Endothelial cell of umbilical vein (primary cell): ENCODE measurements around the gene OR5C1. TPM values are rescaled to one million over a fixed set of nuclear protein-coding genes. Genes with fewer than 3 reads are reported as not detected.

Source experiments
- BruUV-seq: library from RNA; stranded (reverse); fragments of 400-500 nt; replicated peaks from 2 replicates; lab custom pipeline; 2021; lab: Mats Ljungman, UMichigan
- CTCF ChIA-PET: fragments of 300-600, 350-600 bp; sonication (Branson Sonifier 250); formaldehyde crosslinking; loops from one replicate; lab custom pipeline; 2021; ENCODE audit warnings: antibody characterized with exemption, inconsistent platforms; lab: Charles Lee
- POLR2A ChIA-PET: fragments of 300-600, 350-600 bp; sonication (Branson Sonifier 250); formaldehyde crosslinking; loops from one replicate; lab custom pipeline; 2021; ENCODE audit warnings: antibody characterized with exemption, inconsistent platforms; lab: Charles Lee
- DNase-seq: peaks from one replicate; pipeline ENCODE4 v3.0.0-alpha.2; 2011; ENCODE audit warnings: low read depth, low spot score
- FAIRE-seq: peaks from 2 replicates; lab custom pipeline; 2011; peaks lifted over from hg19 to GRCh38; lab: Jason Lieb, UNC
- H2AFZ ChIP-seq: 2 replicates; pipeline ENCODE4 v1.6.0; 2012; ENCODE audit warnings: low read depth, low read length, control low read depth, inconsistent platforms
- H3K27ac ChIP-seq: 2 replicates; pipeline ENCODE4 v1.5.1; 2011; ENCODE audit warnings: low read depth, mild to moderate bottlenecking, control low read depth, low read length, moderate library complexity; ENCODE audit not compliant: insufficient read depth
- H3K27me3 ChIP-seq, 2 experiments: 2 replicates each; pipeline versions ENCODE4 v1.6.0 to v1.6.1; 2011; ENCODE audit warnings: low read length in 2 of 2, mixed read lengths in 1 of 2; ENCODE audit not compliant: control insufficient read depth in 2 of 2, insufficient read depth in 2 of 2
- H3K36me3 ChIP-seq, 2 experiments: 2 replicates in 1 of 2; 3 replicates in 1 of 2; pipeline ENCODE4 v1.5.1; 2011; ENCODE audit warnings: low read length in 2 of 2, mild to moderate bottlenecking in 1 of 2, moderate library complexity in 1 of 2; ENCODE audit not compliant: control insufficient read depth in 2 of 2, insufficient read depth in 2 of 2; ENCODE audit errors: extremely low read depth in 1 of 2
- H3K4me1 ChIP-seq: 3 replicates; pipeline ENCODE4 v1.5.1; 2011; ENCODE audit warnings: mild to moderate bottlenecking, low read length; ENCODE audit not compliant: control insufficient read depth, insufficient read depth; ENCODE audit errors: extremely low read depth
- H3K4me2 ChIP-seq: 2 replicates; pipeline ENCODE4 v1.6.1; 2011; ENCODE audit warnings: low read length, control low read depth, mixed read lengths; ENCODE audit not compliant: insufficient read depth
- H3K4me3 ChIP-seq, 3 experiments: fragments of 200-600 bp in 1 of 3; sonication (generic), shearing (Covaris generic) in 1 of 3; replicated peaks in 1 of 3; 2 replicates each; pipeline ENCODE4 v1.5.1; 2011 to 2016; ENCODE audit warnings: control low read depth in 3 of 3, low read length in 3 of 3, mild to moderate bottlenecking in 2 of 3, inconsistent platforms in 1 of 3, low read depth in 1 of 3, moderate library complexity in 1 of 3; ENCODE audit not compliant: insufficient read depth in 1 of 3
- H3K79me2 ChIP-seq: 2 replicates; pipeline ENCODE4 v1.6.0; 2012; ENCODE audit warnings: low read length, inconsistent platforms; ENCODE audit not compliant: control insufficient read depth, insufficient read depth
- H3K9ac ChIP-seq: replicated peaks from 2 replicates; pipeline ENCODE3; 2011; ENCODE audit warnings: low read length, control low read depth; ENCODE audit not compliant: insufficient read depth; ENCODE audit errors: extremely low read depth
- H3K9me1 ChIP-seq: replicated peaks from 3 replicates; pipeline ENCODE4 v1.6.0; 2011; ENCODE audit warnings: mild to moderate bottlenecking, low read length; ENCODE audit not compliant: control insufficient read depth, insufficient read depth; ENCODE audit errors: extremely low read depth
- H3K9me3 ChIP-seq: replicated peaks from 2 replicates; pipeline ENCODE4 v1.5.1; 2012; ENCODE audit warnings: low read length, inconsistent platforms; ENCODE audit not compliant: control insufficient read depth, insufficient read depth
- H4K20me1 ChIP-seq: replicated peaks from 2 replicates; pipeline ENCODE3; 2011; ENCODE audit warnings: mild to moderate bottlenecking, low read length; ENCODE audit not compliant: control insufficient read depth, insufficient read depth; ENCODE audit errors: extremely low read depth
- CTCF ChIP-seq, 2 donors: IDR thresholded peaks; 1 replicate in 1 of 2; 2 replicates in 1 of 2; pipeline ENCODE4 v1.5.1; 2011; ENCODE audit warnings: low read length in 2 of 2, mild to moderate bottlenecking in 2 of 2, moderate library complexity in 2 of 2, control low read depth in 1 of 2, inconsistent platforms in 1 of 2, low read depth in 1 of 2; ENCODE audit not compliant: insufficient read depth in 1 of 2; ENCODE audit errors: extremely low read depth in 1 of 2
- EZH2 ChIP-seq: IDR thresholded peaks from 2 replicates; pipeline ENCODE4 v1.6.1; 2012; ENCODE audit warnings: borderline replicate concordance, low read depth, mild to moderate bottlenecking, moderate library complexity, low read length, inconsistent platforms; ENCODE audit not compliant: severe bottlenecking
- FOS ChIP-seq: IDR thresholded peaks from 2 replicates; pipeline ENCODE4 v1.6.1; 2011; ENCODE audit warnings: mild to moderate bottlenecking, low read length, moderate library complexity, borderline replicate concordance; ENCODE audit not compliant: insufficient read depth
- GATA2 ChIP-seq: IDR thresholded peaks from 2 replicates; pipeline ENCODE4 v1.7.0; 2011; ENCODE audit warnings: low read depth, mild to moderate bottlenecking, moderate library complexity, mixed read lengths, low read length; ENCODE audit not compliant: insufficient read length, insufficient read depth
- JUN ChIP-seq: IDR thresholded peaks from 2 replicates; pipeline ENCODE4 v1.6.1; 2011; ENCODE audit warnings: borderline replicate concordance, low read depth; ENCODE audit not compliant: insufficient read length, insufficient read depth
- MYC ChIP-seq: IDR thresholded peaks from one replicate; pipeline ENCODE4 v1.6.1; 2011; ENCODE audit warnings: mild to moderate bottlenecking, low read depth, low read length
- POLR2A ChIP-seq: IDR thresholded peaks from 2 replicates; pipeline ENCODE4 v1.6.1; 2012; ENCODE audit warnings: low read depth, mild to moderate bottlenecking, control low read depth, low read length
- POLR2AphosphoS5 ChIP-seq: IDR thresholded peaks from 2 replicates; pipeline ENCODE4 v1.6.1; 2012; ENCODE audit warnings: low read depth, mild to moderate bottlenecking, control low read depth, low read length, moderate library complexity; ENCODE audit not compliant: insufficient read depth
- dilution Hi-C: fragments of 300-500 bp; cut with MboI; formaldehyde crosslinking; loops from one replicate; pipeline ENCODE4 v1.15.0; 2019; ENCODE audit warnings: low sequenced_read_pairs; ENCODE audit not compliant: extremely low pct_ligation_motif_present
- intact Hi-C: fragments of 100-400 bp; cut with micrococcal nuclease; formaldehyde crosslinking; loops from one replicate; pipeline ENCODE4 v1.10.0; 2022
- polyA plus RNA-seq, 4 experiments: library from polyadenylated mRNA; depleted of rRNA in 3 of 4; stranded (reverse) in 3 of 4; unstranded in 1 of 4; fragments of >200 nt; gene quantifications; 2 replicates each; pipeline versions ENCODE4 v1.2.1 to v1.2.3, GENCODE V29; 2011 to 2012; ENCODE audit warnings: missing spikeins in 1 of 4
- total RNA-seq: library from RNA; stranded (reverse); gene quantifications from 2 replicates; pipeline ENCODE4 v1.2.3, GENCODE V29; 2021
- TF ChIP-seq, protein P1 (sequence below): IDR thresholded peaks from 2 replicates; pipeline ENCODE4 v1.6.1; 2011; ENCODE audit not compliant: insufficient read depth, insufficient read length

Gene OR5C1
- total and polyA plus RNA-seq, 2 donors (not counting 3 experiments of a cell fraction or from before 2014, with no cell fraction given) = not detected

DNA sequence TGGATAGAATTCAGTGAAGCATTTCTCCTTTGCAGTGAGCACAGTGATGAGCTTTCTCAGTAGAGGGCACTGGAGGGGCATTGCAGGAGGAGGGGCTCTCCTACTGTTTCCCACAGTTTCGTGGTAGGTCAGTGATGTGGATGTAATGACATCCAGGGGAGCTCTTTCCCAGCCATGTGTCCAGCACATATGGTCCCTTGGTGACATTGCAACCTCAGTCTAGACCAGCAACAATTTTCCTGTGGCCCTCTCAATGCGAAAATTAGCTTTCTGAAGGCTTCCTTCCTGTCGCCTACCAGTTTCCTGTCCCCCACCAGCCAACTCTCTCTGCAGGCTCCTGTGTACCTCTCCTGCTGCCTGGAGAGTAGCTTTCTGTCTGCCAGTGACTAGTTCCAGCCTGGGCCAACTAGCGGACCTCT, 46.6 kb downstream of the OR5C1 start:
- FAIRE-seq (peak; percentile 71), DNase-seq (peak; percentile 26)
- intact Hi-C loops = no loop called here
- no peaks in the 10 kb centered on the region for H4K20me1 ChIP-seq
- H3K27ac ChIP-seq = no peak overlapping the region
- H2AFZ ChIP-seq = peak overlapping the region; percentile 14
- no peaks in the 10 kb centered on the region for H3K27me3 ChIP-seq
- H3K9me3 ChIP-seq = no peaks in the 10 kb centered on the region
- H3K79me2 ChIP-seq = no peaks in the 10 kb centered on the region
- BruUV-seq = no TSS peak
- H3K4me1 ChIP-seq = peaks cover 7% of the 10 kb centered on the region
- H3K9ac ChIP-seq = no peak overlapping the region
- H3K4me3 ChIP-seq = no peak overlapping the region
- dilution Hi-C loops = no loop called here
- H3K4me2 ChIP-seq = no peak overlapping the region
- TF ChIP-seq, protein P1, sequence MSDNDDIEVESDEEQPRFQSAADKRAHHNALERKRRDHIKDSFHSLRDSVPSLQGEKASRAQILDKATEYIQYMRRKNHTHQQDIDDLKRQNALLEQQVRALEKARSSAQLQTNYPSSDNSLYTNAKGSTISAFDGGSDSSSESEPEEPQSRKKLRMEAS = no peak
- peak in 1 of 2 donors; percentile 15 for TF ChIP-seq CTCF (IDR thresholded peaks at IDR 0.05; ENCODE audit: extremely low read depth in 1 of 2, insufficient read depth in 1 of 2, low read depth in 1 of 2, low read length in 2 of 2)
- ChIA-PET CTCF (interaction anchor here (0.7 to 1.7 kb wide), 10 partner anchors 9 to 337 kb away, joined by 3 to 9 read pairs (median 4); partner anchors contain the start of gene ZBTB26), POLR2A (no interaction called here)
- H3K9me1 ChIP-seq = no peaks in the 10 kb centered on the region
- H3K36me3 ChIP-seq = no peaks in the 10 kb centered on the region

GRCh38 chr9:122837266-122837850, 48.6 kb downstream of the OR5C1 start:
- DNase-seq (no peak), FAIRE-seq (no peak)
- Histone ChIP-seq H3K36me3 (no peaks in the 10 kb centered on the region), H3K27ac (no peak overlapping the region), H3K4me1 (peaks cover 7% of the 10 kb centered on the region), H3K4me2 (no peak overlapping the region), H2AFZ (no peak overlapping the region), H4K20me1 (no peaks in the 10 kb centered on the region), H3K9me1 (no peaks in the 10 kb centered on the region), H3K9me3 (no peaks in the 10 kb centered on the region), H3K4me3 (no peak overlapping the region), H3K79me2 (no peaks in the 10 kb centered on the region), H3K27me3 (no peaks in the 10 kb centered on the region), H3K9ac (no peak overlapping the region)
- TF ChIP-seq CTCF (IDR thresholded peaks at IDR 0.05; ENCODE audit: extremely low read depth in 1 of 2, insufficient read depth in 1 of 2, low read depth in 1 of 2, low read length in 2 of 2) (no peak), GATA2 (no peak), MYC (no peak), FOS (no peak), JUN (no peak), POLR2AphosphoS5 (no peak), EZH2 (no peak), POLR2A (no peak)
- TF ChIP-seq, protein P1 = no peak
- ChIA-PET POLR2A (no interaction called here), CTCF (interaction anchor here (1.1 to 2.6 kb wide), 3 partner anchors 9 to 154 kb away, joined by 3 to 10 read pairs (median 3); partner anchors contain the start of gene PDCL)
- dilution Hi-C loops = no loop called here
- intact Hi-C loops = no loop called here
- BruUV-seq = no TSS peak
